Measurements from ENCODE around the gene POLR1D. TPM values are rescaled to one million over a fixed set of nuclear protein-coding genes. Genes with fewer than 3 reads are reported as not detected.

Gene POLR1D
- total and polyA plus RNA-seq, 5 donors = 58.2 to 92.3 (median 76.0) TPM

DNA sequence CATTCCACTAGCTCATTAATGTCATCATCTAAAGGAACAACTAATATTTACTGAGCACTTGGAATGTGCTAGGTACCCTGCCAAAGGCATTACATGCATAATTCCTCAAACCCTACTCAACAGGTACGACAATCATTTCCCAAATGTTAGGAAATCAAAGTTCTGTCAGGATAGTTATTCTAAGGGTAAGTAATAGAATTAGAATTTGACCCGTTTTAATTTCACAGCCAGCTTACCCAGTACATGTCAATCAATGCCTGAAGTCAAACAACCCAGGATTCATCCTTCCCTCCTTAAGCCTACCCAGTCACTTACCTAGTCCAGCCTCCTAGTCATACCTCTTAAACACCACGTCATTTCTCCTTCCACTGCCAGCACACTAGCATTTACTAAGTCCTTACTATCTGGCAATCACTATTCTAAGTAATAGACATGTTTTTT is 3.8 kb upstream of the POLR1D start:
- no peaks in the 10 kb centered on the region for H3K9me3 ChIP-seq (ENCODE audit: control insufficient read depth, low read length)
- DNase-seq (no peak), ATAC-seq (no peak)
- peaks cover 8% of the 10 kb centered on the region for H3K4me1 ChIP-seq (ENCODE audit: control insufficient read depth, insufficient read depth, low read length)
- WGBS = 75% methylated on average over 3 of the region's 3 CpGs
- intact Hi-C loops (cut with DNase I) = no loop called here
- no peak overlapping the region for H3K27ac ChIP-seq (ENCODE audit: low read length)
- H3K27me3 ChIP-seq (ENCODE audit: control insufficient read depth, insufficient read depth) = no peaks in the 10 kb centered on the region
- H3K4me3 ChIP-seq (ENCODE audit: low read length) = no peak overlapping the region

DNA sequence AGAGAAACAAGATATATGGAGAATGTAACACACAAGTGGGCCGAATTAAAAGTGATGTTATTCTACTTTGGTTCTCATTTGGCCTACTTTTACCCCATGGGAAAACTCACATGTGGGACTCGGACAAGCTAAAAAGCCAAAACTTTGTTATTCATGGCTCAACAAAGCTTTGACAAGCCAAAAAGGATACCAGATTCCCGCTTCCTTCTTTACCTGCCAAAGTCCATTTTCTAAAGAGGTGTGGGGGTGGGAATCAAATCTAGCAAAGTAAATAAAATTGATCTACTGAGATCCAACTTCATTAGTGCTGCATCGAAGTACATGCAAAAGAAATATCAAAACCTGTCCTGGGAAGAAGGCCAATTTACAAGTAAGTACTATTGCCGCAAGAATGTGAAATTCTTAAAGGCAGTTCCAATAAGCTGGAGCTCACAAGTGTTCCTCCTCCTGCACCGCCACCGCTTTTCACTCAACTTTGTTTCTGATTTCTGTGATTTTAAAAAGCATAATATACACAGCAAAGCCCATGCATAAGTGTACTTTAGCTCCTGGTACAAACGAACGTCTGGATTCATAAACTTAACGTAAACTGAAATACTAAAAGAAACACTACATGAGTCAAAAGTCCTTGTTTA is 2.5 kb upstream of the POLR1D start:
- intact Hi-C loops (cut with DNase I) = no loop called here
- 10% methylated on average over 10 of the region's 10 CpGs for WGBS
- H3K27me3 ChIP-seq (ENCODE audit: control insufficient read depth, insufficient read depth) = no peaks in the 10 kb centered on the region
- no peaks in the 10 kb centered on the region for H3K9me3 ChIP-seq (ENCODE audit: control insufficient read depth, low read length)
- peak in 1 of 3 donors; percentile 15 for DNase-seq
- no peak overlapping the region for H3K27ac ChIP-seq (ENCODE audit: low read length)
- ATAC-seq = no peak
- H3K4me1 ChIP-seq (ENCODE audit: control insufficient read depth, insufficient read depth, low read length) = peaks cover 9% of the 10 kb centered on the region
- peak overlapping the region; percentile 81 for H3K4me3 ChIP-seq (ENCODE audit: low read length)

DNA sequence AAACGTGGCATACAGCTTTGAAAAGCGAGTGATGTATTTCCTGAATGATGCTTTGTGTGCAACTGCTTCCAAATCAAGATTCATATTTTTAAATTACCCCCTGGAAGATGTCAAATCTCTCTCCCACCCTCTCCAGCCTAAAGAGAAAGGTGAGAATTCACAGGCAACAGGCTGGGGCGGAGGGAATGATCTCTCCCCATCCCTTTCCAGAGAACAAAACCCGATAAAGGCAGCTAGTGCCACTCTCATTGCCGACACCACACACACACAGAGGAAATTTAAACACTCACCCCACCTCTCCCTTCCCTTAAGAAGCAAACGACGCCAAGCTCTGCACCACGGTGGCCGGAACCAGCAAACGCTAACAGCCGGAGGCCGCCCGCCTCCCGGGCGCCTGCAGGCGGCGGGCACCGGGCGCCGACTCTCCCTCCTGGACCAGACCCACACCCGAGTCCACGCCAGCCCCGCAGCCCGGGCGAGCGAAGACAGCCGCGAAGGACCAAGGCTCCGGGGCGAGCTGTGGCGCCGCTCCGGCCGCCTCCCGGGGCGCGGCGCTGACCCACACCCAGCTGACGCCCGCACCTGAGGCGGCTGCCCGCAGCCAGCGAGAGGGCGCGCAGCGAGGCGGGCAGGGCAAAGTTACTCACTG is 1.8 kb upstream of the POLR1D start:
- H3K9me3 ChIP-seq (ENCODE audit: control insufficient read depth, low read length) = no peaks in the 10 kb centered on the region
- intact Hi-C loops (cut with DNase I) = no loop called here
- H3K4me3 ChIP-seq (ENCODE audit: low read length) = peak overlapping the region; percentile 81
- WGBS = under 1% methylated on average over 47 of the region's 47 CpGs
- H3K4me1 ChIP-seq (ENCODE audit: control insufficient read depth, insufficient read depth, low read length) = peaks cover 9% of the 10 kb centered on the region
- DNase-seq = peak; percentile 33 to 82 (median 76)
- peak; percentile 9 to 44 for ATAC-seq
- H3K27ac ChIP-seq (ENCODE audit: low read length) = peak overlapping the region; percentile 92
- H3K27me3 ChIP-seq (ENCODE audit: control insufficient read depth, insufficient read depth) = no peaks in the 10 kb centered on the region

DNA sequence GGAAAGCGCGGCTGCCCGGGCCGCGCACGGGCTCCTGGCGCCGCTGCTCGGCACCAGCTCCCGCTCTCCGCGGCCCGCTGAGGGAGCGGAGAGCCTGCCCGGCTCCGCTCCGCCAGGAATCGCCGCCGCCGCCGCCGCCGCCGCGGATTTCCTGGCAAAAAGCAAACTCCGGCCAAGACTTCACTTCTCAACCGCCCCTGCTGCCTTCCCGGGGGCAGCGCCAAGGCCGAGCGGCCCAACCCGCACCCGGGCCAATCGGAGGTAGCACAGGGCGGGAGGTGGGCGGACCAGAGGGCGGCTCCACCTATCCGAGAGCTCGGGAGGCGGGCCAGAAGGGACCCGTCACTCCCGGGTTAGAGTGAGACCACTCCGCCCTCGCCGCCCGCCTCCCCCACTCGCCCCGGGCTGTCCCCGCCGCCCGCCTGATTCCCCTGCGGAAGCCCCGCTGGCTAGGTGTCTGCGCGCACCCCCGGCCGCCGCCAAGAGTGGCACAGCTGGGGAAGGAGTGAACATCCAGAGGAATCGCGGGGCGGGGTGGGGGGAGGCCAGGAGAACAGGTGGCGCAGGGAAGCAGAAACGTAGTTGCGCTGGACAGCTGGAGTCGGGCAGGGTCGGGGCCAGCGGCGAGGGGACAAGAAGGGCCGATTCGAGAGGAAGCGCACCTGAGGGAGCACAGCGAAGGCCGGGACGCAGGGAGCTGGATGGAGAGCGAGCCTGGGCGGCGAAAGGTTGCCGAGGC is 1.1 kb upstream of the POLR1D start, which contains the start of gene LNX2:
Gene LNX2 (minus strand): TSS at position 153 of the 739 bp plus-strand sequence. CDS start 38,826 bp downstream, outside the sequence.
- Histone ChIP-seq H3K9me3 (ENCODE audit: control insufficient read depth, low read length) (no peaks in the 10 kb centered on the region), H3K4me3 (ENCODE audit: low read length) (peak within 1 kb of the TSS; percentile 81), H3K27ac (ENCODE audit: low read length) (peak within 1 kb of the TSS; percentile 99), H3K4me1 (ENCODE audit: control insufficient read depth, insufficient read depth, low read length) (peaks cover 9% of the 10 kb centered on the region), H3K27me3 (ENCODE audit: control insufficient read depth, insufficient read depth) (no peaks in the 10 kb centered on the region)
- WGBS = under 1% methylated on average over 79 of the region's 79 CpGs
- intact Hi-C loops (cut with DNase I) = no loop called here
- DNase-seq = peak; percentile 99 to 100 (median 100)
- peak; percentile 99 for ATAC-seq

DNA sequence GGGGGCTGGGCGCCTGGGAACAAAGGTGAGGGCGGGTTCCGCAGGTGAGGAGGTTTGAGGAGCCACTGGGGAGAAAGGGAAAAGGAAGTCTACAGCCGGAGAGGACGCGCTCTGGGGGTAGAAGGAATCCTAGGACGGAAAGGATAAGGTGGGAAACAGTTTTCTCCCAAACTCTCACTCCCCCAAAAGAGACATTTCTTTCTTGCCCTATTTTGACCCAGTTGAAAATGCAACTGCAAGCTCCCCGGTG is 651 bp upstream of the POLR1D start:
- Histone ChIP-seq H3K27me3 (ENCODE audit: control insufficient read depth, insufficient read depth) (no peaks in the 10 kb centered on the region), H3K4me3 (ENCODE audit: low read length) (peak overlapping the region; percentile 53), H3K9me3 (ENCODE audit: control insufficient read depth, low read length) (no peaks in the 10 kb centered on the region), H3K4me1 (ENCODE audit: control insufficient read depth, insufficient read depth, low read length) (peaks cover 9% of the 10 kb centered on the region), H3K27ac (ENCODE audit: low read length) (peak overlapping the region; percentile 99)
- ATAC-seq (no peak), DNase-seq (no peak)
- intact Hi-C loops (cut with DNase I) = no loop called here
- WGBS = under 1% methylated on average over 8 of the region's 8 CpGs

DNA sequence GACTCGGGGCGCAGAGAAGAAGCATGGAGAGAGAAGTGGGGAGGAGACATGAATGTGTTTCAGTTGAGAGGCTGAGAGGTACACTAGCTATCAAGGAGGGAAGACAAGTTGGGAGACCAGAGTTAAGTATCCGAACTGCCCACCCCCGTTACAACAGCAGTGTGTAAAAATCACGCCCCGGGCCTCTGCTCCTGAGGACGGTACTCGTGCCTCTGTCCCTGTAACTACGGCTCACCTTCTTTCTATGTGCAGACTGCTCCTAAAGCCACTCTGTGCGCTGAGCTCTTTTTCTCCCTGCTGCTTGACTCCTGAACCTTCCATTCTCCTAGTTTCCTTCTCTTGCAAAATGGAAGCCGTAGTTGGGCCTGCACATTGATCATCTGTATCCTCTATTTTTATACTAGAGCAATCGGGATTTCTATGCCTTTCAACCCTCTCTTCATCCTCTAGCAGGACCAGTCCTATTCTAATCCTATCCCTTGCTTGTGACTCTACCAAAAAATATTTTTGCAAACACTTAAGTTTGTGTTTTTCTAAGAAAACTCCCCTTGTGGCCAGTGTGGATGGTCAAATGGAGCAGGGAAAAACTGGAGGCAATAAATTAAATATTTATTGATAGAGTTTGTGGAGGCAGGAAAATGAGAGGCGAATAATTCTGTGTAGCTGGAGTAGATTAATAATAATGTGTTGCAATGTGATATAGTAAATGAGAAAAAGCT is 569 bp downstream of the POLR1D start:
- Histone ChIP-seq H3K27ac (ENCODE audit: low read length) (peak overlapping the region; percentile 40), H3K9me3 (ENCODE audit: control insufficient read depth, low read length) (no peaks in the 10 kb centered on the region), H3K4me1 (ENCODE audit: control insufficient read depth, insufficient read depth, low read length) (peaks cover 9% of the 10 kb centered on the region), H3K27me3 (ENCODE audit: control insufficient read depth, insufficient read depth) (no peaks in the 10 kb centered on the region), H3K4me3 (ENCODE audit: low read length) (peak overlapping the region; percentile 53)
- 11% methylated on average over 13 of the region's 13 CpGs for WGBS
- no peak for ATAC-seq
- DNase-seq = no peak
- intact Hi-C loops (cut with DNase I) = no loop called here

DNA sequence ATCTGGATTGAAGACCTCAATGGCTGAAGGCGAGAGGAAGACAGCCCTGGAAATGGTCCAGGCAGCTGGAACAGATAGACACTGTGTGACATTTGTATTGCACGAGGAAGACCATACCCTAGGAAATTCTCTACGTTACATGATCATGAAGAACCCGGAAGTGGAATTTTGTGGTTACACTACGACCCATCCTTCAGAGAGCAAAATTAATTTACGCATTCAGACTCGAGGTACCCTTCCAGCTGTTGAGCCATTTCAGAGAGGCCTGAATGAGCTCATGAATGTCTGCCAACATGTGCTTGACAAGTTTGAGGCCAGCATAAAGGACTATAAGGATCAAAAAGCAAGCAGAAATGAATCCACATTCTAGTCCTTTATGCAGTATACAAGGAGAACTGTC is 1.2 kb downstream of the POLR1D start:
- Histone ChIP-seq H3K27ac (ENCODE audit: low read length) (no peak overlapping the region), H3K4me1 (ENCODE audit: control insufficient read depth, insufficient read depth, low read length) (peaks cover 9% of the 10 kb centered on the region), H3K9me3 (ENCODE audit: control insufficient read depth, low read length) (no peaks in the 10 kb centered on the region), H3K27me3 (ENCODE audit: control insufficient read depth, insufficient read depth) (no peaks in the 10 kb centered on the region), H3K4me3 (ENCODE audit: low read length) (peak overlapping the region; percentile 53)
- 76% methylated on average over 7 of the region's 7 CpGs for WGBS
- ATAC-seq = no peak
- intact Hi-C loops (cut with DNase I) = no loop called here
- no peak for DNase-seq

DNA sequence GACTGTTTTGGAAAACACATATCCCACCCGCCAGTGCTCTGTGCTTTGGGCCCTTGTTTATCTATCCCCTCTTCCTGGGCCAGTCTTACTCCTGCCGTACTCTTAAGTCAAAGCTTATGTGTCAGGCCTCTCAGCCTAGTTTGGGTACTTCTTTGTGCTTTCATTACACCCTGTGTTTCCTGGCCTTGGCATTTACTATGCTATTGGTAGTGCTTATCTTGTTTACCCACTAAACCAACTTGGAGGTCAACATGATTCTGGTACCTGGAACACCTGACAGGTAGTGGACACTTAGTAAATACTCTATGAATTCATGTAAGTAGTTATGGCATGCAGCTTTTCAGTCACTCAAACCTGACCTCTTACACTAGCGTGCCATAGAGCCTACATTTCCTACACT is 2.4 kb downstream of the POLR1D start:
- ATAC-seq (no peak), DNase-seq (no peak)
- Histone ChIP-seq H3K4me1 (ENCODE audit: control insufficient read depth, insufficient read depth, low read length) (peaks cover 5% of the 10 kb centered on the region), H3K9me3 (ENCODE audit: control insufficient read depth, low read length) (no peaks in the 10 kb centered on the region), H3K27ac (ENCODE audit: low read length) (no peak overlapping the region), H3K4me3 (ENCODE audit: low read length) (no peak overlapping the region), H3K27me3 (ENCODE audit: control insufficient read depth, insufficient read depth) (no peaks in the 10 kb centered on the region)
- intact Hi-C loops (cut with DNase I) = no loop called here
- 97% methylated on average over 3 of the region's 3 CpGs for WGBS

DNA sequence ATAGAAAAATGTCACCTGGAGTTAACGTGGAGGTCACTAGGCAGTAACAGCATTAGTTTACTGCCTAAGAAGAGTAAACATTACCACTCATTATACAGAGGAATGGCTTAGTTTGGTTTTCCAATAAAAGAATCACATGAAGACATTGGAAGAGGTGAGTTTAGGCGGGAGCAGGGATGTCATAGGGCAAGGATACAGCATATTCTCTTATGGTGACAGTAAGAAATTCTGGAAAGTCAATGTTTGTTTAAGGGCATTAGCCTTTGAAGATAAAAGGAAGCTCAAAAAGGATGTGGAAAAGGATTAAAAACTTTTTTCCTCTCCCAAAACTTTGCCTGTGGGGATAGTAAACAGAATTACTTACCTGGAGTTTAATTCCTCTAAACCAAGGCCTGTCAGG is 4.1 kb downstream of the POLR1D start:
- no peak for DNase-seq
- Histone ChIP-seq H3K9me3 (ENCODE audit: control insufficient read depth, low read length) (no peaks in the 10 kb centered on the region), H3K27ac (ENCODE audit: low read length) (no peak overlapping the region), H3K4me3 (ENCODE audit: low read length) (no peak overlapping the region), H3K27me3 (ENCODE audit: control insufficient read depth, insufficient read depth) (no peaks in the 10 kb centered on the region), H3K4me1 (ENCODE audit: control insufficient read depth, insufficient read depth, low read length) (peaks cover 5% of the 10 kb centered on the region)
- 91% methylated on average over 2 of the region's 2 CpGs for WGBS
- ATAC-seq = no peak
- intact Hi-C loops (cut with DNase I) = no loop called here

DNA sequence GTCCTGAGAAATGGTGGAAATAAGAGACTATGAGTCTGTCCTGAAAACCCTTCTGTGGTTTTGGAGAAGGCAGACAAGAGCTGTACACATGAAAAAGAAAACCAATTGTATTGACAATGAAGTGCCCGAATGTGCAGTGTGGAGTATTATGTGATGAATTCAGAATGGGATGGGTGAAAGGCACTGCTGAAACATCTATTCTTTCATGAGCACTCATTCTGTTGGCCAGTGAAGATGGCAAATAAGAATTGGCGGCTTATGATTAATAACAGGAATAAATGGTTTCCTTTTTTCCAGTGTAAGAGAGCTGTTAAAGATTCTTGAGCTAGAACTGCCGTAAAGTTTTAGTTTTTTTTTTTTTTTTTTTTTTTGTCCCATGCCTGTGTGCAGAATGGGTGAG is 5.7 kb downstream of the POLR1D start:
- Histone ChIP-seq H3K4me1 (ENCODE audit: control insufficient read depth, insufficient read depth, low read length) (peaks cover 5% of the 10 kb centered on the region), H3K27ac (ENCODE audit: low read length) (no peak overlapping the region), H3K27me3 (ENCODE audit: control insufficient read depth, insufficient read depth) (no peaks in the 10 kb centered on the region), H3K4me3 (ENCODE audit: low read length) (no peak overlapping the region), H3K9me3 (ENCODE audit: control insufficient read depth, low read length) (no peaks in the 10 kb centered on the region)
- 81% methylated on average over 3 of the region's 3 CpGs for whole genome bisulfite sequencing
- DNase-seq (no peak), ATAC-seq (no peak)
- intact Hi-C loops (cut with DNase I) = no loop called here

DNA sequence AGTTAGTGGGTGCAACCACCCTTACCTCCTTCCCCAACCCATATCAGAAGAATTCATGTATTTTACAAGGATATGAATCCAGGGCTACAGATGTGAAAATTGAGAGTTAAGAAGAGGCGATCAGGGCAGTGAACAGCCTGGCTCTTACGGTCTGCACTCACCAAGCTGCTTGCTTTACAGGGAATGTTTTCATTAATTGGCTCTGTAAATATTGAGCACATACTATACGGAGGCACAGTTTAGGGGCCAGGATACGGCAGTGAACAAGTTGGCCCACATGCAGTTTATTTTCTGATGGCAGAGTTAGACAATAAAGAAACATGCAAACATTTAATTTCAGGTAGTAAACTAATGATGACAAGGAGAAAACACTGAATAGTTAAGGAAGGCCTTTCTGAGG is 6.4 kb downstream of the POLR1D start:
- no peak for ATAC-seq
- peaks cover 3% of the 10 kb centered on the region for H3K4me1 ChIP-seq (ENCODE audit: control insufficient read depth, insufficient read depth, low read length)
- no peak overlapping the region for H3K4me3 ChIP-seq (ENCODE audit: low read length)
- H3K27me3 ChIP-seq (ENCODE audit: control insufficient read depth, insufficient read depth) = no peaks in the 10 kb centered on the region
- intact Hi-C loops (cut with DNase I) = no loop called here
- no peaks in the 10 kb centered on the region for H3K9me3 ChIP-seq (ENCODE audit: control insufficient read depth, low read length)
- H3K27ac ChIP-seq (ENCODE audit: low read length) = no peak overlapping the region
- 69% methylated on average over 4 of the region's 4 CpGs for WGBS
- DNase-seq = no peak
